SU-DHL-6 (cell line): ENCODE measurements around the gene TMEM87B.

Experiments
- CTCF ChIP-seq: fragments of 200-600 bp; sonication (generic); IDR thresholded peaks from one replicate; pipeline ENCODE4 v1.5.1; 2017; ENCODE audit warnings: antibody characterized with exemption, mild to moderate bottlenecking, low read length, moderate library complexity; ENCODE audit not compliant: insufficient read depth, poor library complexity, severe bottlenecking
- EZH2phosphoT487 ChIP-seq: fragments of 200-600 bp; sonication (generic), shearing (Covaris generic); conservative IDR thresholded peaks from 2 replicates; pipeline ENCODE4 v1.6.1; 2018; ENCODE audit warnings: mild to moderate bottlenecking, antibody characterized with exemption, low read length, moderate library complexity, mixed read lengths

- no peak for TF ChIP-seq CTCF
- no peak for TF ChIP-seq EZH2phosphoT487
Measured at GRCh38 chr2:112148477-112148876, 93.4 kb downstream of the TMEM87B start.
